Neural cell (in vitro differentiated cells): ENCODE results near the gene STX16. TPM values are rescaled to one million over a fixed set of nuclear protein-coding genes. Genes with fewer than 3 reads are reported as not detected.

Experiments
- H2AFZ ChIP-seq: fragments of 200-600, 300-800 bp; sonication (generic), shearing (Covaris generic); 2 replicates; pipeline ENCODE4 v1.6.0; 2014; ENCODE audit warnings: low read depth, mild to moderate bottlenecking, antibody characterized with exemption, low read length, moderate library complexity
- H3F3A ChIP-seq: fragments of 200-600 bp; shearing (Covaris generic); 2 replicates; pipeline ENCODE4 v1.6.1; 2016; ENCODE audit warnings: mild to moderate bottlenecking, moderate library complexity, mixed read lengths, antibody characterized with exemption, low read length; ENCODE audit not compliant: insufficient read depth, poor library complexity, severe bottlenecking
- H3K27ac ChIP-seq: fragments of 200-600, 300-800 bp; sonication (generic), shearing (Covaris generic); 2 replicates; pipeline ENCODE4 v1.5.1; 2014; ENCODE audit warnings: mild to moderate bottlenecking, low read length, moderate library complexity
- H3K27me3 ChIP-seq: fragments of 300-800, 200-600 bp; sonication (generic), shearing (Covaris generic); 2 replicates; pipeline ENCODE4 v1.6.0; 2014; ENCODE audit warnings: mild to moderate bottlenecking, low read depth, low read length, moderate library complexity; ENCODE audit not compliant: insufficient read depth
- H3K36me3 ChIP-seq: fragments of 300-800, 200-600 bp; sonication (generic), shearing (Covaris generic); 2 replicates; pipeline ENCODE4 v1.5.1; 2014; ENCODE audit warnings: mild to moderate bottlenecking, antibody characterized with exemption, low read length, moderate library complexity; ENCODE audit not compliant: insufficient read depth
- H3K4me2 ChIP-seq: fragments of 300-800, 200-600 bp; sonication (generic), shearing (Covaris generic); 2 replicates; pipeline ENCODE4 v1.6.0; 2014; ENCODE audit warnings: mild to moderate bottlenecking, low read length
- H3K4me3 ChIP-seq: fragments of 300-800, 200-600 bp; sonication (generic), shearing (Covaris generic); 2 replicates; pipeline ENCODE4 v1.5.1; 2014; ENCODE audit warnings: mild to moderate bottlenecking, low read length, moderate library complexity
- H3K79me2 ChIP-seq: fragments of 200-600 bp; shearing (Covaris generic); replicated peaks from 2 replicates; pipeline ENCODE4 v1.6.0; 2014; ENCODE audit warnings: mild to moderate bottlenecking, low read length, moderate library complexity; ENCODE audit not compliant: insufficient read depth
- H3K9ac ChIP-seq: fragments of 300-800, 200-600 bp; sonication (generic), shearing (Covaris generic); 2 replicates; pipeline ENCODE4 v1.6.1; 2016; ENCODE audit warnings: mild to moderate bottlenecking, low read length, mixed read lengths
- H3K9me2 ChIP-seq: fragments of 200-600 bp; shearing (Covaris generic); 2 replicates; pipeline ENCODE4 v1.6.1; 2016; ENCODE audit warnings: mild to moderate bottlenecking, low read length, mixed read lengths; ENCODE audit not compliant: insufficient read depth
- H3K9me3 ChIP-seq: fragments of 200-600, 300-800 bp; sonication (generic), shearing (Covaris generic); 2 replicates; pipeline ENCODE4 v1.6.1; 2016; ENCODE audit warnings: mild to moderate bottlenecking, mixed run types, low read length, moderate library complexity, mixed read lengths
- H4K20me1 ChIP-seq: fragments of 200-600 bp; shearing (Covaris generic); 2 replicates; pipeline ENCODE4 v1.6.1; 2016; ENCODE audit warnings: mild to moderate bottlenecking, mixed run types; ENCODE audit not compliant: insufficient read depth
- EP300 ChIP-seq: fragments of 450-650 bp; conservative IDR thresholded peaks from 2 replicates; pipeline ENCODE4 v1.6.1; 2014; ENCODE audit warnings: antibody characterized with exemption, mild to moderate bottlenecking, moderate library complexity; ENCODE audit not compliant: poor library complexity, severe bottlenecking
- EZH2 ChIP-seq: fragments of 200-600, 300-800 bp; shearing (Covaris generic), sonication (generic); IDR thresholded peaks from 2 replicates; pipeline ENCODE4 v1.6.1; 2014; ENCODE audit warnings: antibody characterized with exemption, low read length, borderline replicate concordance, mild to moderate bottlenecking; ENCODE audit not compliant: insufficient read depth, poor library complexity, severe bottlenecking
- MXI1 ChIP-seq: fragments of 450-650 bp; conservative IDR thresholded peaks from 2 replicates; pipeline ENCODE4 v1.6.1; 2014; ENCODE audit warnings: antibody characterized with exemption, mild to moderate bottlenecking; ENCODE audit not compliant: poor library complexity, severe bottlenecking
- POLR2AphosphoS5 ChIP-seq: IDR thresholded peaks from 2 replicates; pipeline ENCODE4 v1.6.1; 2012
- RAD21 ChIP-seq: fragments of 450-650 bp; conservative IDR thresholded peaks from 2 replicates; pipeline ENCODE4 v1.6.1; 2014; ENCODE audit warnings: antibody characterized with exemption, mild to moderate bottlenecking, moderate library complexity
- SMC3 ChIP-seq: fragments of 450-650 bp; conservative IDR thresholded peaks from 2 replicates; pipeline ENCODE4 v1.6.1; 2014; ENCODE audit warnings: antibody characterized with exemption, mild to moderate bottlenecking, moderate library complexity; ENCODE audit not compliant: poor library complexity
- TAF1 ChIP-seq: IDR thresholded peaks from 2 replicates; pipeline ENCODE4 v1.6.1; 2012; ENCODE audit warnings: low read depth
- polyA plus RNA-seq: library from polyadenylated mRNA; depleted of rRNA; stranded (reverse); fragments of >200 nt; gene quantifications from 2 replicates; pipeline ENCODE4 v1.2.3, GENCODE V29; 2014
- TF ChIP-seq, protein P1 (sequence below): fragments of 450-650 bp; IDR thresholded peaks from 2 replicates; pipeline ENCODE4 v1.5.1; 2014; ENCODE audit warnings: antibody characterized with exemption, mild to moderate bottlenecking, moderate library complexity; ENCODE audit not compliant: poor library complexity, severe bottlenecking
- TF ChIP-seq, protein P2 (sequence below): IDR thresholded peaks from 2 replicates; pipeline ENCODE4 v1.6.1; 2012; ENCODE audit warnings: borderline replicate concordance

Gene STX16
- polyA plus RNA-seq, 1 donor from 2014 or later: 120 TPM

DNA sequence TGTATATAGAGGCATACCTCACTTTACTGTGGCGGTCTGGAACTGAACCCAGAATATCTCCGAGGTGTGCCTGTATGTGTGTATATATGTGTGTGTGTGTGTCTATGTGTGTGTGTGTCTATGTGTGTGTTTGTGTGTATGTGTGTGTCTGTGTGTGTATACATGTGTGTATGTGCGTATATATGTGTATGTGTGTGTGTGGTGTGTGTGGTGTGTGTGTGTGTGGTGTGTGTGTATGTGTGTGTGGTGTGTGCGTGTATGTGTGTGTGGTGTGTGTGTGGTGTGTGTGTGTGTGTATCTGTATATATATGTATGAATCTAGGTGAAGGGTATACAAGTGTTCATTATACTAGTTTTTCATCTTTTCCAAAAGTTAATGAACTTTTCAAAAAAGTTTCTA lies 37.3 kb downstream of the STX16 start:
- H3K27ac ChIP-seq: no peak overlapping the region
- no peaks in the 10 kb centered on the region for H3K9me2 ChIP-seq
- no peaks in the 10 kb centered on the region for H4K20me1 ChIP-seq
- no peaks in the 10 kb centered on the region for H3K9me3 ChIP-seq
- no peak overlapping the region for H3K4me2 ChIP-seq
- no peak overlapping the region for H3K4me3 ChIP-seq
- no peak overlapping the region for H3K9ac ChIP-seq
- TF ChIP-seq SMC3: no peak
- TF ChIP-seq MXI1: no peak
- TF ChIP-seq TAF1: no peak
- no peak for TF ChIP-seq EZH2
- TF ChIP-seq, protein P1, sequence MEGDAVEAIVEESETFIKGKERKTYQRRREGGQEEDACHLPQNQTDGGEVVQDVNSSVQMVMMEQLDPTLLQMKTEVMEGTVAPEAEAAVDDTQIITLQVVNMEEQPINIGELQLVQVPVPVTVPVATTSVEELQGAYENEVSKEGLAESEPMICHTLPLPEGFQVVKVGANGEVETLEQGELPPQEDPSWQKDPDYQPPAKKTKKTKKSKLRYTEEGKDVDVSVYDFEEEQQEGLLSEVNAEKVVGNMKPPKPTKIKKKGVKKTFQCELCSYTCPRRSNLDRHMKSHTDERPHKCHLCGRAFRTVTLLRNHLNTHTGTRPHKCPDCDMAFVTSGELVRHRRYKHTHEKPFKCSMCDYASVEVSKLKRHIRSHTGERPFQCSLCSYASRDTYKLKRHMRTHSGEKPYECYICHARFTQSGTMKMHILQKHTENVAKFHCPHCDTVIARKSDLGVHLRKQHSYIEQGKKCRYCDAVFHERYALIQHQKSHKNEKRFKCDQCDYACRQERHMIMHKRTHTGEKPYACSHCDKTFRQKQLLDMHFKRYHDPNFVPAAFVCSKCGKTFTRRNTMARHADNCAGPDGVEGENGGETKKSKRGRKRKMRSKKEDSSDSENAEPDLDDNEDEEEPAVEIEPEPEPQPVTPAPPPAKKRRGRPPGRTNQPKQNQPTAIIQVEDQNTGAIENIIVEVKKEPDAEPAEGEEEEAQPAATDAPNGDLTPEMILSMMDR: no peak
- no peaks in the 10 kb centered on the region for H3F3A ChIP-seq
- no peaks in the 10 kb centered on the region for H3K79me2 ChIP-seq
- H3K36me3 ChIP-seq: no peaks in the 10 kb centered on the region
- no peak overlapping the region for H2AFZ ChIP-seq
- no peaks in the 10 kb centered on the region for H3K27me3 ChIP-seq

DNA sequence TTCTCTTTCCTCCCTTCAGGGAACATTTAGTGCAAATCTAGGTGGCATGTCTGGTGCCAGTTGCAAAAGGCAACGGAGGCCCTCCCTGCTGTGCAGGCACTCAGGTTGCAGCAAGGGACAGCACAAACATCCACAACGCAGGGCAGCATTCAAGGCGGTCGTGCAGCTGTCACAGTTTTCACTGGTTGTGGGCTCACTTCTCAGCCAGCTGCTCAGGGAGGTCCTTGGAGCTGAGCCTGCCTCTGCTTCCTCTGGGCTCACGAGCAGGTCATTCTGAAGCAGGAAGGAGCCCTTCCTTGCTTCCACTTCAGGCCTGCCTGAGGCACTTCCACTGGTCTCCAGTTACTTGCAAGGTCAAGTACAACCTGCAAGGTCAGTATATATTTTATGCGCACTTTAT lies 37.8 kb downstream of the STX16 start:
- no peaks in the 10 kb centered on the region for H3K27me3 ChIP-seq
- no peaks in the 10 kb centered on the region for H3K36me3 ChIP-seq
- H3K9ac ChIP-seq: no peak overlapping the region
- no peak overlapping the region for H2AFZ ChIP-seq
- no peaks in the 10 kb centered on the region for H4K20me1 ChIP-seq
- H3K4me3 ChIP-seq: no peak overlapping the region
- H3K79me2 ChIP-seq: no peaks in the 10 kb centered on the region
- H3K4me2 ChIP-seq: no peak overlapping the region
- no peaks in the 10 kb centered on the region for H3K9me3 ChIP-seq
- H3F3A ChIP-seq: no peaks in the 10 kb centered on the region
- TF ChIP-seq, protein P2, sequence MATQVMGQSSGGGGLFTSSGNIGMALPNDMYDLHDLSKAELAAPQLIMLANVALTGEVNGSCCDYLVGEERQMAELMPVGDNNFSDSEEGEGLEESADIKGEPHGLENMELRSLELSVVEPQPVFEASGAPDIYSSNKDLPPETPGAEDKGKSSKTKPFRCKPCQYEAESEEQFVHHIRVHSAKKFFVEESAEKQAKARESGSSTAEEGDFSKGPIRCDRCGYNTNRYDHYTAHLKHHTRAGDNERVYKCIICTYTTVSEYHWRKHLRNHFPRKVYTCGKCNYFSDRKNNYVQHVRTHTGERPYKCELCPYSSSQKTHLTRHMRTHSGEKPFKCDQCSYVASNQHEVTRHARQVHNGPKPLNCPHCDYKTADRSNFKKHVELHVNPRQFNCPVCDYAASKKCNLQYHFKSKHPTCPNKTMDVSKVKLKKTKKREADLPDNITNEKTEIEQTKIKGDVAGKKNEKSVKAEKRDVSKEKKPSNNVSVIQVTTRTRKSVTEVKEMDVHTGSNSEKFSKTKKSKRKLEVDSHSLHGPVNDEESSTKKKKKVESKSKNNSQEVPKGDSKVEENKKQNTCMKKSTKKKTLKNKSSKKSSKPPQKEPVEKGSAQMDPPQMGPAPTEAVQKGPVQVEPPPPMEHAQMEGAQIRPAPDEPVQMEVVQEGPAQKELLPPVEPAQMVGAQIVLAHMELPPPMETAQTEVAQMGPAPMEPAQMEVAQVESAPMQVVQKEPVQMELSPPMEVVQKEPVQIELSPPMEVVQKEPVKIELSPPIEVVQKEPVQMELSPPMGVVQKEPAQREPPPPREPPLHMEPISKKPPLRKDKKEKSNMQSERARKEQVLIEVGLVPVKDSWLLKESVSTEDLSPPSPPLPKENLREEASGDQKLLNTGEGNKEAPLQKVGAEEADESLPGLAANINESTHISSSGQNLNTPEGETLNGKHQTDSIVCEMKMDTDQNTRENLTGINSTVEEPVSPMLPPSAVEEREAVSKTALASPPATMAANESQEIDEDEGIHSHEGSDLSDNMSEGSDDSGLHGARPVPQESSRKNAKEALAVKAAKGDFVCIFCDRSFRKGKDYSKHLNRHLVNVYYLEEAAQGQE: no peak
- no peak for TF ChIP-seq MXI1
- TF ChIP-seq SMC3: no peak
- H3K9me2 ChIP-seq: no peaks in the 10 kb centered on the region
- H3K27ac ChIP-seq: no peak overlapping the region

DNA sequence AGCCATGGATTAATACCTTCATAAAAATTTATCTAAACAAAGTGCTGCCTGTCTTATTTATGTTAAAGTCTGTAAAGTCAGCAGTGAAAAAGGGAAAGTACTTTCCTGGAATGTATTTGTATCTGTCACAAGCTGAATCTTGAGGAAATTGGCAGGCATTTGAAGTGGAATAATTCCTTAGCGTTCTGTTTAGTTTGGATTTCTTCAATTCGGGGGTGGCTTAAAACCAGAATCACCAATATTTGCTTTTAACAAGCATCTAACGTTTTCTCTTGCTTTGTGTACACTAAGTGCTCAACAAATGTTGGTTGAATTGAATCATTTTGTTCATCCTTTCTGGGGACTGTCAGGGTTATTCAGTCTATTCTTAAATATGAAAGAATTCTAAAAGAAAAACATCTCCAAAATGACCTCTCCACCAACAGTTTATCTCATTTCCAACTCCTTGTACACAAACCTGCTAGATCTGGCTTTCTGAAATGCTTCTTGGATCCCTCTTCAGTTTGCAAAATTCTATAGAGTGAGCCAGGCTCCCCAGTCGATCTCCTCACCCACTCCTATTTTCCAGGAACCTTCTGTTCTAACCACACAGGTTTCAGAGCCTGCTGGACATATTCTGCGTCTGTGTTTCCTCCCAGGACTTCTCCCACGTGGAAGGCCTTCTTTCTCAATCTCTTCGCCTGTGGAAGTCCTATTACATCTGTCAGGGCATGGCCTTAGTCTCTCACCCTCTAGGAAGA lies 39.5 kb downstream of the STX16 start:
- peaks cover 6% of the 10 kb centered on the region for H3K9me3 ChIP-seq
- no peaks in the 10 kb centered on the region for H3K79me2 ChIP-seq
- no peaks in the 10 kb centered on the region for H4K20me1 ChIP-seq
- no peaks in the 10 kb centered on the region for H3F3A ChIP-seq
- H3K36me3 ChIP-seq: peaks cover 7% of the 10 kb centered on the region
- H3K4me2 ChIP-seq: no peak overlapping the region
- no peak overlapping the region for H2AFZ ChIP-seq
- TF ChIP-seq RAD21: no peak
- no peak for TF ChIP-seq SMC3
- TF ChIP-seq EP300: no peak
- TF ChIP-seq MXI1: no peak
- no peak for TF ChIP-seq TAF1
- no peak for TF ChIP-seq POLR2AphosphoS5
- TF ChIP-seq, protein P1: no peak
- H3K9me2 ChIP-seq: no peaks in the 10 kb centered on the region
- H3K27me3 ChIP-seq: no peaks in the 10 kb centered on the region
- H3K27ac ChIP-seq: no peak overlapping the region
- H3K9ac ChIP-seq: no peak overlapping the region
- H3K4me3 ChIP-seq: no peak overlapping the region
